ENCODE data around the gene RTN4RL1.
"Not testable (repeated sequence)": the region's sequence is repeated elsewhere in the genome, so short reads cannot be mapped to it uniquely, and the experiment has no call there.

RTN4RL1 gene

GRCh38 chr17:1913702-1914101, 111.4 kb downstream of the RTN4RL1 start:
- DNase-seq, result no peak

GRCh38 chr17:1912146-1912545, 113.0 kb downstream of the RTN4RL1 start:
- no peak for DNase-seq

- DNase-seq, result no peak
These were observed 115.1 kb downstream of the RTN4RL1 start for GRCh38 chr17:1909985-1910384.

- DNase-seq, result peak; percentile 81
These were observed 116.3 kb downstream of the RTN4RL1 start for GRCh38 chr17:1908699-1909309.

GRCh38 chr17:1907909-1908698, 117.0 kb downstream of the RTN4RL1 start:
- DNase-seq, result no peak

- no peak for DNase-seq
These were observed 117.9 kb downstream of the RTN4RL1 start for GRCh38 chr17:1907216-1907631.

- DNase-seq, result no peak
These were observed 118.5 kb downstream of the RTN4RL1 start for GRCh38 chr17:1906662-1907101.

GRCh38 chr17:1905190-1905913, 119.8 kb downstream of the RTN4RL1 start:
- DNase-seq, result peak; percentile 71

- peak; percentile 51 for DNase-seq
These were observed 120.6 kb downstream of the RTN4RL1 start for GRCh38 chr17:1904273-1905182.

- no peak for DNase-seq
These were observed 125.6 kb downstream of the RTN4RL1 start for GRCh38 chr17:1899403-1900000.

- no peak for DNase-seq
These were observed 126.3 kb downstream of the RTN4RL1 start for GRCh38 chr17:1898872-1899271.

- no peak for DNase-seq
These were observed 126.8 kb downstream of the RTN4RL1 start for GRCh38 chr17:1898332-1898731.

- DNase-seq, result no peak
These were observed 128.0 kb downstream of the RTN4RL1 start for GRCh38 chr17:1897105-1897656.

- no peak for DNase-seq
These were observed 128.7 kb downstream of the RTN4RL1 start for GRCh38 chr17:1896243-1897104.

- not testable (repeated sequence) for DNase-seq
These were observed 129.7 kb downstream of the RTN4RL1 start for GRCh38 chr17:1895479-1895878.

GRCh38 chr17:1894753-1895339, 130.3 kb downstream of the RTN4RL1 start:
- no peak for DNase-seq

- no peak for DNase-seq
These were observed 134.2 kb downstream of the RTN4RL1 start for GRCh38 chr17:1890758-1891450.

- DNase-seq, result no peak
These were observed 136.4 kb downstream of the RTN4RL1 start for GRCh38 chr17:1888741-1889140.

Data from NCI-H146 (cell line).